HG02798 (cell line): ENCODE data around the gene PLAGL2.

Experiments used
- ATAC-seq: cut with Tn5 transposase; IDR thresholded peaks from one replicate; pipeline ENCODE4 v1.9.1; 2021; ENCODE audit warnings: mild to moderate bottlenecking; ENCODE audit not compliant: unreplicated experiment, poor library complexity

Gene PLAGL2

DNA sequence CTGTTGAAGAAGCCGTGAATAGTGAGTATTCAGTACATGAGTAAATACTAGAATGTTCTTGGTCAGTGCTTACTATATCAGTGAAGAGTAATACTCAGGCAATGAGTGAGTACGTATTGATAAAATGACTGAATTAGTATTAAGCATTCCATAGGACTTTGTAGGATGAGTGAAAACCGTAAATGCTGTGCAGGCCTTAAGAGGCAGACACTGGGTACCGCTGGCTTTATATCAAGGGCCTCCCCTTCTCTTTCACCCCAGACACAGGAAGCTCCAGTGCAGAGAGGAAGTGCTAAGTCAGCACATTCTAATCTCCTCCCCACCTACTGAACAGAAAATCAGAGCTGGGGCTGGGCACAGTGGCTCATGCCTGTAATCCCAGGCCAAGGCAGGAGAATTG is 24.3 kb upstream of the PLAGL2 start:
- ATAC-seq = no peak

DNA sequence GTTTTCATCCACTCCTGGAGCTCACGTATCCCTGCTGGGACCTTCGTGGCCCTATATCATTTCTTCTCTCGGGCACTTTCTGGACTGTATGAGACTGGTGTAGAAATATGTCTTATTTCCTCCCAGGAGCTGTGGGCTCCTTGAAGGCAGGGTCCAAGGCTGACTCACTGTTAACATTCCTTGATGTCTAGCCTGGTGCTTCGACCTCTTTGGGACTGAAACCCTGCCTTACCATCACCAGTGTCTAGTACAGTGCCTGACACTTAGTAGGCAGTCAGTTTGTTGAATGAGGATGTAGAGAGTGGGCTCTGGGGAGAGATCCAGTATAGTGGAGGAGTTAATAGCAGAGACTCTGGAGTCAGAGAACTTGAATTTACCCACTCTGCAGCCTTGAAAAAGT is 23.7 kb upstream of the PLAGL2 start:
- no peak for ATAC-seq

DNA sequence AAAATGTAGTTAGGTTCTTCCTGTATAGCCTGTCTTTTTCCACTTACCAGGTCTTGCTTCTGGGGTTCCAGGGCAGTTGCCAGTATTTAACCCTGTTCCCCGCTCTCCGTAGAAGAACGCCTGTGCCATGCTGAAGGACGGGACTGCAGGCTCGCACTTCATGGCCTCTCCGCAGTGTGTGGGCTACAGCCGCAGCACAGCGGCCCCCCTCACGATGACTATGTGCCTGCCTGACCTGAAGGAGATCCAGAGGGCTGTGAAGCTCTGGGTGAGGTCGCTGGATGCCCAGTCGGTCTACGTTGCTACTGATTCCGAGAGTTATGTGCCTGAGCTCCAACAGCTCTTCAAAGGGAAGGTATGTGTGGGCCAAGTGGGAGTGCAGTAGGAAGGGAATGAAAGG is 23.2 kb upstream of the PLAGL2 start:
- no peak for ATAC-seq

DNA sequence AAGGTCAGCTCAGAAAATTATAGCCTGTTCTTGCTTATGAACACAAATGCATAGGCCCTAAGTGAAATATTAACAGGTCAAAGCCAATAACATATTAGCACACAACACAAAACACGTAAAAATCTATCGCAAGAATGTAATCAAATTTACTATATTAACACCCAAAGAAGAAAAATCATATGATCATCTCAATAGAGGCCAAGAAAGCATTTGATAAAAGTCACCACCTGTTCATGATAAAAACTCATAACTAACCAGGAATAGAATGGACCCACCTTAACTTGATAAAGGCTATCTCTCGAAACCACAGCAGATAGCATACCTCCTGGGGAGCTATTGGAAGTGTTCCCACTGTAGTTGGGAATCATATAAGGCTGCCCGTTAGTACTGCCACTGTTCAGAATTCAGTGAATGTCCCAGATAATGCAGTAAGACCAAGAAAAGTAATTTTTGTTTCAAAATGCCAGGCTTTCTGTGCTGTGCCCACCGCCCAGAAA is 21.8 kb upstream of the PLAGL2 start:
- no peak for ATAC-seq

DNA sequence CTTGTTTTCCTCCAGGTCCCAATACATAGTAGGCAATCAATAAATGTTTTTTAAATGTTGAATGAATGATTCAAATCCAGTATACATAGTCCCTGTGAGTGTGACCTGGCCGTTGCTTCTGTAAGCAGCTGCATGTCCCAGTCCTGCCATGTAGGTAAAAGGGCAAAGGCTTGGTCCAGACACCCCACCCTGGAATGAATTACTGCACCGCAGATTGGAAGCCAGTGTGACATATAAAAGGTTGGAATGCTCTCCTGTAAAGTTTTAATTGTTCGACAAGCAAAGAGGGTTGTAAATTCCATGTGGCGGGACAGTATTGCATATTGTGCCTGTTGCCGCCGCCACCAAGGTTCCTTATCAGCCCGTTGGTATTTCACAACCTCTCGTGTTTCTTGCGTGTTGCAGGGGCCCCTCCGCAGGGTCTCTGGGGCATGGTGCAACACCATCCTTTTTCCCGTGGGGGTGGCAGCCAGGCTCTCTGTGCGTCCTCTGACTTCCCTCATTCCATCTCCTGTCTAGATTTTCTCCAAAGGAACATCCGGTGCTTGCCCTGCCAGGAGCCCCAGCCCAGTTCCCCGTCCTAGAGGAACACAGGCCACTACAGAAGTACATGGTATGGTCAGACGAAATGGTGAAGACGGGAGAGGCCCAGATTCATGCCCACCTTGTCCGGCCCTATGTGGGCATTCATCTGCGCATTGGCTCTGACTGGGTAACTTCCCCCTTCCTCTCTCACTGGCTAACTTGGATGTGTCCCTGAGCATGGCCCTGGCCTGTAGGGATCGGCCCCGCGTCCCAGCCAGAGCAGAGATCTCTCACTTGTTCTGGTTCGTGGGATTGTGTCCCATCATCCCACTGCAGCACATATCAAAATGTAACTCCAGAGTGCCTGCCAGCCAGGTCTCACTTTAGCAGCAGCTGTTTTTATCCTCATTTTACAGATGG is 20.5 kb upstream of the PLAGL2 start:
- no peak for ATAC-seq

DNA sequence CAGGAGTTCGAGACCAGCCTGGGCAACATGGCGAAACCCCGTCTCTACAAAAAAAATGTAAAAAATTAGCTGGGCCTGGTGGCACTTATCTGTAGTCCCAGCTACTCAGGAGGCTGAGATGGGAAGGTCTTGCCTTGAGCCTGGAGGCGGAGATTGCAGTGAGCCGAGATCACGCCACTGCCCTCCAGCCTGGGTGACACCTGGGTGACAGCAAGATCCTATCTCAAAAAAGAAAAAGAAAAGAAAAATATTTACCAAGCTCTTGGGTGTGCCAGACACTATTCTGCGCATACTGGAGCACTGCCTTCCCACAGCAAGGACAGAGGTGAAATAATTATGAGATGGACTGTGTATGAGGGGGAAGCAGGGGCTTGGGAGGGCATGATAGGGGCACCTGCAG is 19.8 kb upstream of the PLAGL2 start:
- no peak for ATAC-seq

DNA sequence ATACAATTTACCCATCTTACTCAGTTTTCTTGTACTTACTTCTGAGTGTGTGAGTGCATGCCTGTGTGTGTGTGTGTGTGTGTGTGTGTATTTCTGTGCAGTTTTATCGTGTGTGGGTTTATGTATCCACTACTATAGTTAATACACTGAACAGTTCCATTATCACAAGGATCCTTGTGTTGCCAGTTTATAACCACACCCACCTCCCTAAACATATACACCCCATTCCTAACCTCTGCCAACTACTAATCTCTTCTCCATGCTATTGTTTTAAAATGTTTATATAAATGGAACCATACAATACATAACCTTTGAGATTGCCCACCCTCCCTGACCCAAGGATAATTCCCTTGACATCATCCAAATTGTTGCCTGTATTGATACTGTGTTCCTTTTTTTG is 18.8 kb upstream of the PLAGL2 start:
- no peak for ATAC-seq

DNA sequence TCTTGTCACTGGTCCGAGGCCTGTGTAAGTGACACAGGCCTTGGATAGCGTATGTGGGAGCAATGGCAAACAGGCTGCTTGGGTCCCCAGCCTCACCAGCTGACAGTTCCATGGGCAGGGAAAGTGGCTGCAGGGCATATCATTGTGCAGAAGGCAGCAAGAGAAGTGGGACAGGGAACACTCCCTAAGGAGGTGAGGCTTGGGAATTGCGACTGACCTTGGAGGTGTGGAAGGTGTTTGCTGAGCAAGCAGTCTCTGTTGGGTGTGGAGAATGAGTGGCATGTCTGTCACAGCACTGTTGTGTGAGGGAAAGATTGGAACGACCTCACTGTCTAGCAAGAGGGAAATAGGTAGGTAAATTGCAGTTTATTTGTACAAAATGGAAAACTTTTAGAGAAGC is 16.9 kb upstream of the PLAGL2 start:
- ATAC-seq = no peak

DNA sequence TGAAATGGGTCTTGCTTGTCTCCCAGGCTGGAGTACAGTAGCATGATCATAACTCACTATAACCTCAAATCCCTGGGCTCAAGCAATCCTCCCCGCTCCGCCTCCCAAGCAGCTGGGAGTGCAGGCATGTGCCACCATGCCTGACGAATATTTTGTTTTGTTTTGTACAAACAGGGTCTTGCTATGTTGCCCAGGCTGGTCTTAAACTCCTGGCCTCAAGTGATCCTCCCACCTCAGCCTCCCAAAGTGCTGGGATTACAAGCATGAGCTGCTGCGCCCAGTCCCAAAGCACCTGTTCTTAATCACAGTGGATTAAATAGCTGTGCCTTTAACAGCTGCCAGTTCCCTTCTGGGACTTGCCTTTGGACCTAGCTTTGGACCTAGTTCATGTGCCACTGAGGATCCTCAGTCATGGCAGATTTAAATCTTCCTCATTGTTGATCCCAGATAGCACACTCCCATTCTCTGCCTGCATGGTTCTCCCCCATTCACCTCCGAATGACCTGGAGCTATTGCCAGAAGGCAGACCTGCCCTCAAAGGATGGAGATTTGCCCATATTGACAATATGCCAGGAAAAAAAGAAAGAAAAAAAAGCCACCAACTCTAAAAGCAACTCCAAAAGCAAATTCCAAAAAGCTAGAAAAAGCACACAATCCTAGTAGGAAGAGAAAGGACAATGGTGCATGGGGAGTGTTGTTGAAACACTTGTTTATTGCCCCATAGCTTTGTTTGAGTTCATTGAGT is 10.8 kb upstream of the PLAGL2 start:
- ATAC-seq = no peak

DNA sequence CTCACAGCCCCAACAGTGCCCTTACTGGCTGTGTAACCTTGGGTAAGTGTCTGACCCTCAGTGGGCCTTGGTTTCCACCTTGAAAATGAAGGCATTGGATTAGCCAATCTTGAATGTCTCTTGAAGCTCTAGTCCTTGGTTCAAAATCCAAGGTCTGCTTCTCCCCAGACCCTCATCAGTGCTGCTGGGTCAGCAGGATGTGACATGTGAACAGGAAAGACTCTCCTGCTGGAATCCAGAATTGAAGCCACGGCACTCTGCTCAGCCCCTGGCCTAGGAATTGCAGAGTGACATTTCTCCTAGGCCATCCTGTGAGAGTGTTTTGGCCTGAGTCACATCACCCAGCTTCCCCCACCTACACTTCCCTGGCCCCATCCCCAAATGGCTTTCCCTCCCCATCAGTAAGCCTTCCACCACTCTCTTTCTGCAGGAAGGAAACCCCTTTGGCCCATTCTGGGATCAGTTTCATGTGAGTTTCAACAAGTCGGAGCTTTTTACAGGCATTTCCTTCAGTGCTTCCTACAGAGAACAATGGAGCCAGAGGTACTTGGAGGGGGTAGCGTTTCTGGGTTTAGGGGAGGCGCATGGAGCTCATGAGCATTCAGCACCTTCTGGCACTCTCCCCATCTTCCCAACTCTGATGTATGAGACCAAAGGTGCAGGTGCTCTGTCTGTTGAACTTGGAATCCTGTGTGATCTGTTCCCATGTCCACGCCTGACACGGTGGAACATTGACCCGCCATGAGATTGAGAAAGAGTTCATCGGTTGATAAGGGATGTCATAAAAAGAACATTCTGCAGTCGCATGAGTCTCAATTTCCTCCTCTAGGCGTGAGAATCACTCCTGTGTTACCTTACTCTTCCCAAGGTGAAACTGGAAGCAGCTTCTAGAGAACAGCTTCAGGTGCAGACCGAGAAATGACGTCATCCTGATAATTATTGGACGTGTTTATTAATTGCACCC is 8.9 kb upstream of the PLAGL2 start:
- ATAC-seq = no peak

DNA sequence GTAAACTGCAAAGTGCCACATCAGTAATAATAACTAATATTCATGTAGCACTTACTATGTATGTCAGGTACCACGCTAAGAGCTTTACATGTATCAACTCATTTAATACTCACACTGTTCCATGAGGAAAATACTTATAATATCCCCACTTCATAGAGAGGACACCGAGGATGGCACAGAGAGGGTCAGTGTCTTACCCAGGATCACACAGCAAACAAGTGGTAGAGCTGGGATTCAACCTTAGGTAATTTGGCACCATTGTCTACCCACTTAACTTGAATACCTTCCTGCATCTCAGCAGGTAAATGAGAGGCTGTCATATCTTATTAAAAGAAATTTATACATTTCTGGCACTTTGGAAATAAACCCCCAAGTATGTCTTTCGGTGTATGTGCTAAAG is 8.2 kb upstream of the PLAGL2 start:
- no peak for ATAC-seq

DNA sequence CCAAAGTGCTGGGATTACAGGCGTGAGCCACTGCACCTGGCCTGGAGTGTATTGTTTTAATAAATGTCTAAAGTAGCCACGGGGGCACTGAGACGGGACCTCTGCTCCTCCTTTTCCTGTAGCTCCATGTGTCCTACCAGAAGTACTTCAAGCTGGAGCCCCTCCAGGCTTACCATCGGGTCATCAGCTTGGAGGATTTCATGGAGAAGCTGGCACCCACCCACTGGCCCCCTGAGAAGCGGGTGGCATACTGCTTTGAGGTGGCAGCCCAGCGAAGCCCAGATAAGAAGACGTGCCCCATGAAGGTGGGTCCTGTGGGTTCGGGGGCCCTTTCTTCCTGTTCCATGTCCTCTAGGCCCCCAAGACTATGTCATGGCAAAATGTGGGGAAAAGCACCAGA is 7.6 kb upstream of the PLAGL2 start:
- ATAC-seq = no peak

DNA sequence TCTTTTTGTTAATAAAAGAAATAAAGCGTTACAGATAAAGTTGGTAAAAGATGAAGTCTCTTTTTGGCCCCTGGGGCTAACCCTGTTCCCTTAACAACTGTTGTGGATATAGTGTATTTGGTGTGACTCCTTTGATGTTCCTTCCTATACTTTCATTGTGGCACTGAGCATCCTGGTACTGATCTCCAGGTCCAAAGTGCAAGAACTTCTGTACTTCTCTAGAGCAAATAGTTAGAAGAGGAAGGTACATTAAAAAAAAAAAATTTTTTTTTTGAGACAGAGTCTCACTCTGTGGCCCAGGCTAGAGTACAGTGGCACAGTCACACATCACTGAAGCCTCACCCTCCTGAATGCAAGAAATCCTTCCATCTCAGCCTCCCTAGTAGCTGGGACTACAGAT is 6.3 kb upstream of the PLAGL2 start:
- no peak for ATAC-seq

DNA sequence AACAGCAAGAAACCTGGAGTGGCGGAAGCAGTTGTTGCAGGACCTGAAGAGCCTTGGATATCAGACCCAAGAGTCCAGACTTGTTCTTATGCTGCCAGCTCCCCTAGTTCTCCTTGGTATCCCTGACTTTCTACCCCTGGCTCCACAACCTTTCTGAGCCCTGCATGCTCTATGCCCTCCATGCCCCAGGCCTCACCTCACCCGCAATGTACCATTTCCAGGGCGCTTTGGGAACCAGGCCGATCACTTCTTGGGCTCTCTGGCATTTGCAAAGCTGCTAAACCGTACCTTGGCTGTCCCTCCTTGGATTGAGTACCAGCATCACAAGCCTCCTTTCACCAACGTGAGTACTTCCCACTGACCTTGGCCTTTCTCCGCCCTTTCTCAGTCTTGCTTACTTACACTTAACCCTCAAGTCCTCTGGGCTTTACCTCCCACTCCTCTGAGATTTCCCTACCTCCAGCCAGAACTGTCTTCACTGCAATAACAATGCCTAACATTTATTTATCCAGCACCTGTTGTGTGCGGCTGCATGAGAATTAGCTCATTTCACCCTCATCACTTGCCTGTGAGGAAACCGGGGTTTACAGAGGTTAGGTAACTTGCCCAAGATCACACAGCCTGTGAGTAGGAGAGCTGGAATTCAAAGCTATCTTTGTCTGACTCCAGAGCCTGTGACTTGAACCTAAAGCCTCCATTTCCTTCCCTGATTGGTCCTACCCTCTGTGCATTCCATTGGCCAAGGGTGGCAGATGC is 2.5 kb upstream of the PLAGL2 start:
- no peak for ATAC-seq

DNA sequence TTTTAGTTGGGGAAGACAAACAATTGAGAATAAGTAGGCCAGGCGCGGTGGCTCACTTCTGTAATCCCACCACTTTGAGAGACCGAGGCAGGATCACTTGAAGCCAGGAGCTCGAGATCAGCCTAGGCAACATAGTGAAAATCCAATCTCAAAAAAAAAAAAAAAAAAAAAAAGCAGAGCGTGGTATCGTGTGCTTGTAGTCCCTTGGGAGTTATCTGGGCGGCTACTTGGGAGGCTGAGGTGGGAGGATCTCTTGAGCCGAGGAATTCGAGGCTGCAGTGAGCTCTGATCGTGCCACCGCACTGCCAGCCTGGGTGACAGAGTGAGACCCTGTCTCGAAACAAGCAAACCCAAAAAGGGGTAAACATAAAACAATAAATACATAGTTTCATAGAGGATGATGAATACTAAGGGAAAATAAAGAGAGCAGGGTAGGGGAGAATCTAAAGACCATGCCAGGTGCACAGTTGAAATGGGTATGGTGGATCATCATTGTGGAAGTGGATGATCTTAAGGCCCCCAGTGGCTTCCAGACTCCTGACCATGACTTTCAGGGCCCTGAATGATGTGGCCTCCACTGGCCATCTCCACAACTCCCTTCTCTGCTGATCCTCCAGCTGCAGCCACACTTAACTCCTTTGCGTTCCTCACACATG is 1.1 kb upstream of the PLAGL2 start:
- no peak for ATAC-seq

DNA sequence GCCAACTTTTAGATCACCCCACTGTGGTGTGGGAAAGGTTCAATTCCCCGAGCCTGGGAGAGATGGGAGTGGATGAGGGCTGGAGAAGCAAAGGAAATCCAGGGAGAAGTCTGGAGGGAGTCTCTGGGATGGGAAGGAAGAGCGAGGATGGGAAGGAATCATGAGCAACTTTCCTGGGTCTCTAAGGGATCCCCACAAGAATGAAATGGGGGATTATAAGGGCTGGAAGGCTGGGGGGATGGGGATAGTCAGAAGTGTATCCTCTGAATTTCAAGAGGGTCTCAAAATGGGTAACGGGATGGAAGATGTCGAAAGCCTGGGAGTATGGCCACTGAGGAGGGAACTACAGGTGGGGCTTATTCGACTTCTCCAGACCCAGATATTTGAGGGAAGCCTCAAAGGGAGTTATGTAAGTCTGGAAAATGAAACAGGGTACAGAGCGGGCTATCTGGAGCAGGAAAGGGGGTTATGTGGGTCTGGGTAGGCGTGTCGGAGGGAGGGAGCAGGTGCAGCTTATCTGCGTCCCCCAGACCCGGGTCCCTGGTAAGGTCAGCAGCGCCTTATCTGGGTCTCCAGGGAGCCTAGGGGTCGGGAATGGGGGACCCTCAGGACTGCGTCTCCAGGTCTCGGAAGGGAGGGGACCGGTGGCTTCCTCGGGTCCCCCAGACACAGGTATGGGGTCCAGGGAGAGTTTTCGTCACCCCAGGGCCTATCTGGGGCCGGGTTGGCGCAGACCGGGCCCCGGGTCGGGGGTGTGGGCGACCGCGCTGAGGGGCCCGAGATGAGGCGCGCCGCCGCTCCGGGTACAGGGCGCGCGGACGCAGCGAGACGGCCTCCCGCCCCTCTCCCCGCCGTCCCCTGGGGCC is 550 bp downstream of the PLAGL2 start:
- peak; percentile 33 for ATAC-seq

DNA sequence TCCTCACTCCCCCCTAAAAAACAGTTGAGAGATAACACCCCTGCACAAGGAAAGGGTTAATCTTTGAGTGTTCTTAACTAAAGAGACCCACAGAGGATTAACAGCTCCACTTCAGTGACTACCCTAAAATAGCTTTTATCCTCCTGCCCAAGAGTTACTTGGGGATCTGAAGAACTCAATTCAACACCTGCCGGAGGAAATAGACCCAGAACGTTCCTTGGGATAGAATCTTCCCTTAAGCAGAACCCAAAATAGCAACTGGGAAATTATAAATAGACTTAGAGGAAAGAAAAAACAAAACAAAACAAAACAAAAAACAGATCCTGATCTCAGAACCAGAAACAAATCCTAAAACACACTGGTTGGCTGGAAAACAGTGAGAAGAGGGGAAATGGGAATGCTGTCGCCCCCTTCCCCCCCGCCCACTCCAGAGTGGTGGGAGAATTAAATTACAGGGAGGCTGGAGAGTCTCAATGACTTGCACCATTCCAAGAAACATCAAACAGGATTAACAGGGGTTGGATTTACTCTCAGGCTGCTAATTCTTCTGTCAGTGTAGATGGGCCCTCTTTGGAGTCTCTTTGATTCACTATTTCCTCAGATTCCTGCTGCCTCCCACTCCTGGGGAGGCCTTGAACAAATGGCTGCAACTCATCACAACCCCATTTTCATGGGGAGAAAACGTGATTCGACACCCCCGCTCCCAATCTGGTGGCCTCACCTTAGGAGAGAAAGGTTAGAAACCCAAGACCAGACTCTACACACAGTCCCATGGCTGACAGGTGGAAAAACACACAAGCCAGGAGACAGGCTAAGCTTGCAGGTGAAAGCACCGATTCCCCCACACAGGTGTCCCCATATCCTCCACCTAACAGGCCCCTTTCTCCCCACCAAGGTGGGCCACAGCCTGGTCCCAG is 1.4 kb downstream of the PLAGL2 start:
- no peak for ATAC-seq
